Activated gamma-delta T cell (primary cell): ENCODE results near the gene AP4M1.
"Not testable (repeated sequence)": the region's sequence is repeated elsewhere in the genome, so short reads cannot be mapped to it uniquely, and the experiment has no call there.

Experiments
- DNase-seq: peaks from one replicate; lab custom pipeline; 2025; lab: John Stamatoyannopoulos, UW

Gene AP4M1

DNA sequence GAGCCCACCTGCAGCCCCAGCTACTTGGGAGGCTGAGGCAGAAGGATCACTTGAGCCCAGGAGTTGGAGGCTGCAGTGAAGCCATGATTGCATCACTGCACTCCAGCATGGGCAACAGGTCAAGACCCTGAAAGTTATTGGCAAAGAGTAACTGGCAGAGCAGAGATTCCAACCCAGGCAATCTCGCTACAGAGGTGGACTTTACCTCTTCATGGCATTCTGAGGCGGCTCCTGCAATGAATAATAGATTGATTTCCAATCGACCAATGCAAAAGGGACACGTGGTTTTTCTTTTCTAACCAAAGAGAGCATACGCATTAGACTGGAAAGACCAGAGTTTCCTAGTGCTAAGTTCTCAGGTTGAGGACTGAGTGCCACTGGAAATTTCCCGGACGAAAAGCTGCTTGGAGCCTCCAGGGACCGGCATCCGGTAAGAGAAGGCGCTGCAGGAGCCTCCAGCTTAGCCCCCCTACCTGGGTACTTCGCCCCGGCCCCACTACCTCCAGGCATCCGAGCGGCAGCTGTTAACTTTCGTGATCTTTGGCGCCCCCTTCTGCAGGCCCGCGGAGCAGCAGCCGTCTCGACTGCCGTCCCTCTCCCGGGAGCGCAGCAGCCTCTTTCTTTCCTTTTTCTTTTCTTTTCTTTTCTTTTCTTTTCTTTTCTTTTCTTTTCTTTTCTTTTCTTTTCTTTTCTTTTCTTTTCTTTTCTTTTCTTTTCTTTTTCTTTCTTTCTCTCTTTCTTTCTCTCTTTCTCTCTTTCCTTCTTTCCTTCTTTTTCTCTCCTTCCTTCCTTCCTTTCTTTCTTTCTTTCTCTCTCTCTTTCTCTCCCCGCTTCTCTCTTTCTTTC, 29.4 kb downstream of the AP4M1 start:
- DNase-seq, result peak; percentile 44

DNA sequence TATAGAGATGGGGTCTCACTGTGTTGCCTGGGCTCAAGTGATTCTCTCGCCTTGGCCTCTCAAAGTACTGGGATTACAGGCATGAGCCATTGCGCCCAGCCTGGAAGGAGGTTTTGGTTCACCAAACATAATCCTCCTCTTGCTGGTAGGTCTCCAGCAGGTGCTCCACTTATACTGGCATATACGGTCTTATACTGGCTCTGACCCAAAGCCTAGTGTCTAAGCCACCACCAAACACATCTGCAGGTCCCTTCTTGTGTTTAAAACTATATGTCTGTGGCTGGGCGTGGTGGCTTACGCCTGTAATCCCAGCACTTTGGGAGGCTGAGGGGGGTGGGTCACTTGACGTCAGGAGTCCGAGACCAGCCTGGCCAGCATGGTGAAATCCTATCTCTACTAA, 30.7 kb downstream of the AP4M1 start:
- no peak for DNase-seq

DNA sequence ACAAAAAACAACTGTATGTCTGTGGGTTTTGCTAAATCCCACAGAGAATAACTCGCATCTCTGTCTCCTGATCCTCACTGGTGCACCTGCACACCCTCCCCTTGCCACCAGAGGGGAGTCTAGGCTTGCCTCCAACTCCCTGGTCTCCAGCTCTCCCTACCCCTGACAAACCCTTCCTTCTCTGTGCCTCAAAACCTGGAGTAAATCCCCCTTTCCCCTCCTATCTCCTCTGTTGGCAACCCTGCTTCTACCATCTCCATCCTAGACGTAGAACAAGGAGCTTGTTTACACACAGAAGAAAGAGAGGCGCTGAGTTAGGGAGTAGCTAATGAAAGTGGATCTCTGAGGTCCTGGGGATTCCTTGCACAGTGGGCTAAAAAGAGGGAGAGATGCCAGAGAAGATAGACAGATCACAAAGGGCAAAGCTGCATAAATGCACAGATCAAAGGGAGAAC, 31.3 kb downstream of the AP4M1 start:
- no peak for DNase-seq

DNA sequence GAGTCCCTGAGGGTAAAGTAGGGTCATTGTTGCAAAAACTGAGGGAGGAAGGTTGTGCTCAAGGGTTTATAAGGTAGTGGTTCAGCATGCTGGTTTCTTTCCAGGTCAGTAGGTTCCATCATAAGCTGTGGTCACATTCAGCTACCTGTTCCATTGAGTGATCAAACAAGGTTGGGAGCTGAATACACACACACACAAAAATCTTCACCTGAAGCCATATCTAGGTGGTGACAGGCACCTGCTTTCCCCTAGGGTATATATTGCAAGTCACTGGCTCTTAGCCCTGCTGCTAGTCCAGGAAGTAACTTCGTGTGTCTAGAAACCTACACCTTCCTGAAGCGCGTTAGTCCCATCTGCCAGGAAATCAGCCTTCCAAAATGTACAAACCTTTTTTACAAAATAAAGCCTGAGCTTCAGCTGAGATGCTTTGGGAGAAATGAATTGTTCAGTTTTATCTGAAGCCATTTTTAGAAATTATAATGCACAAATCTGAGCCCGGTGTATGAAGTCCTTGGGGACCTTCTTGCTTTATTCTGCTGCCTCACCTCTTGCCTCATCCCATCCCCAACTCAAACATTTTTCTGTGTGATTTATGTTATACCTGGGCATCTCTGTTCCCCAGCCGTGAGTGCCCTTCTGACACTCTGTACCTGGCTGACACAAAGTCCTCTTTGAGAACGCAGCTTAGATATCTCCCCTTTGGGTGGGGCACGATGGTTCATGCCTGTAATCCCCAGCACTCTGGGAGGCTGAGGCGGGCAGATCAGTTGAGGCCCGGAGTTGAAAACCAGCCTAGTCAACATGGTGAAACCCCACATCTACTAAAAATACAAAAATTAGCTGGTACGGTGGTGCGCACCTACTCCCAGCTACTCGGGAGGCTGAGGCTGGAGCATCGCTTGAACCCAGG, 36.7 kb downstream of the AP4M1 start:
- DNase-seq, result no peak

DNA sequence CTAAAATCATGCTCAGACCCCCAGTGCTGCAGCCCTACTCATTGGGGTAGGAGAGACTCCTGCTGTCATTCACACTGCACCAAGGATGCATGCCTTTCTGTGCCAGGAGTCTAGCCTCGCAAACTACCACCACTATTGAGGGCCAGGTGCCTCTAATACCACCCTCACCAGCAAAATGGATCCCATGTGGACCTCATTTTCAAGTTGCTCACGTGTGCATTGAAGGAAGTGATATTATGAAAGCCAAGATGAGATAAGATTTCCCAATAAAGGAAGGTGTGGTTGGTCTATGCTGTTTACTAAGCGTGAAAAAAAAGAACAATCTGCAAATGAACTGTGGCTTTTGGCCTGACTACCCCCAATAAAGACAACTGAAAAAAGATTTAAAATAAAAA, 40.1 kb downstream of the AP4M1 start:
- no peak for DNase-seq

DNA sequence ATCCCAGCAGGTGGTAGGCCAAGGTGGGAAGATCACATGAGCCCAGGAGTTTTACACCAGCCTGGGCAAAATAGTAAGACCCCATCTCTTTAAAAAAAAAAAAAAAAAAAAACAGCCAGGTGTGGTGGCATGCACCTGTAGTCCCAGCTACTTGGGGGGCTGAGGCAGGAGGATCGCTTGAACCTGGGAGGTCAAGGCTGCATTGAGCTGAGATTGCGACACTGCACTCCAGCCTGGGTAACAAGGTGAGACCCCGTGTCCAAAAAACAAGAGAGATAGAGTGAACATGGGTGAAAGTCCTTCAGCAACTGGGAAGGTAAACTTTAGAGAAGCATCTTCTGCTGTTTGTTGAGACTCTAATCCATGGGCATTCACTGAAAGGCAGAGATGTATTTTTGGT, 41.0 kb downstream of the AP4M1 start:
- DNase-seq, result no peak

DNA sequence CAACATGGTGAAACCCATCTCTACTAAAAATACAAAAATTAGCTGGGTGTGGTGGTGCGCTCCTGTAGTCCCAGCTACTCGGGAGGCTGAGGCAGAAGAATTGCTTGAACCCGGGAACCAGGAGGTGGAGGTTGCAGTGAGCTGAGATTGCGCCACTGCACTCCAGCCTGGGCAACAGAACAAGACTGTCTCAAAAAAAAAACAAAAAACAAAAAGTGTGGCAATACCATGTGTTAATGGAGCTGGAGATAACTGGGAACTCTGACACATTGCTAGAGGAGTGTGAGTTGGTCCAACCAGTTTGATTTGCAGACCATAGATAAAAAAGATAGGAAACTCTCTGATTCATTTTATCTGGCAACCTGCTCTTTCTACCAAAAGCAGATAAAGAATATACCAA, 44.9 kb downstream of the AP4M1 start:
- not testable (repeated sequence) for DNase-seq

DNA sequence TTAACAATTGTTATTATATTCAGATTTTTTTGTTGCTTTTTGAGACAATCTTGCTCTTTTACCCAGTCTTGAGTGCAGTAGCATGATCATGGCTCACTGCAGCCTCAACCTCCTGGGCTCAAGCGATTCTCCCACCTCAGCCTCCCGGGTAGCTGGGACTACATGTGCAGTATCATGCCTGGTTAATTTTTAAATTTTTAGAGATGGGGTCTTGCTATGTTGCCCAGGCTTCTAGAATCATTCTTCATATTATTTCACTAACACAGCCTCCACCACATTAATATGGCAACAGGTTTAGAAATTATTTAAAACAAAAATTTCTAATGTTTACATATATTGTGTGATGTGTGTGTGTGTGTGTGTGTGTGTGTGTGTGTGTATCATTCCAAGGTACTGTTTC, 45.8 kb downstream of the AP4M1 start:
- no peak for DNase-seq

DNA sequence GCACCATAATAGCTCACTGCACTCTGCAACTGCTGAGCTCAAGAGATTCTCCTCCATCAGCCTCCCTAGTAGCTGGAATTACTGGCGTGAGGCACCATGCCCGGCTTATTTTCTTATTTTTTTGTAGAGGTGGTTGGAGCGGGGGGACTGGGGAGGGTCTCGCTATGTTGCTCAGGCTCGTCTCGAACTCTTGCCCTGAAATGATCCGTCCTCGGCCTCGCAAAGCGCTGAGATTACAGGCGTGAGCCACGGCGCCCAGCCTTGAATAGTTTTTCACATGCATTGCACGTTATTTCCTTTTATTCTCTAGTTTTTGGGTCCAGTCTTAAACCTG, 46.7 kb downstream of the AP4M1 start:
- no peak for DNase-seq

DNA sequence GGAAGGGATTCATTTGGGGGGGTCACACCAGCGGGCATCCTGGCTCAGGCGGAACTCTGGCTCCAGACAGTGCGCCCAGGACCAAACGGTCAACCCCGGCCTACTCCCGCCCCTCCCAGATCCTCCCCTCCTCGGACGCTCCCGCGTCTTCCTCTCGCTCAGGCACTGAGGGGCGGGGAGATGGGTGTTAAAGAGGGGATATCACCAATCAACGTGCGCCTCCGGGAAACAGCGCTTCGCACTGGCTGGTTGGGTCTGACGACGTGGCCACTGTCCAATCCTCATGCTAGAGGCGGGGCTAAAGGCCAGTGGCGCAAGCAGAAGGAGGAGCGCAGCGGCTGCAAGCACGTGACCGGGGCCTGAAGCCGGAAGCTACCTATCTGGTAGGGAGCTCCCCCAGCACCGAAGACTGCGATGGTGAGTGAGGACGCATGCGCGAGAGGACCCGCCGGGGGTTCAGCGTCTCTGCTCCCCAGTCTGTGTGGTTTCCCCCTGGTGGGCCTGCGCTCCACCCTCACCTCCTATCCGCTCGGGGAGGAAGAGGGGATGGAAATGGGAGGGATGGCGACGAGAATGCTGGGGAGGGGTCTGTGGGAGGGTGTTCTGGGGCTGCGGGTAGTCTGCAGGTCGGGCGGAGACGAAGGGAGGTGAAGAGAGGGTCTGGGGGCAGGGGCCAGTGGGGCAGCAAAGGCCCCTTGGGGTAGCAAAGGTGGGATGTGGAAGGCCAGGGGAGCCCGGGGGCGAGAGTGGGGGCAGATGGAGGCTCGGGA, 47.3 kb downstream of the AP4M1 start, which contains the start of gene LAMTOR4:
TSS of gene LAMTOR4 (plus strand) at position 360 of the 770 bp plus-strand sequence. CDS start at position 415, 55 bp downstream.
- peak; percentile 87 for DNase-seq

DNA sequence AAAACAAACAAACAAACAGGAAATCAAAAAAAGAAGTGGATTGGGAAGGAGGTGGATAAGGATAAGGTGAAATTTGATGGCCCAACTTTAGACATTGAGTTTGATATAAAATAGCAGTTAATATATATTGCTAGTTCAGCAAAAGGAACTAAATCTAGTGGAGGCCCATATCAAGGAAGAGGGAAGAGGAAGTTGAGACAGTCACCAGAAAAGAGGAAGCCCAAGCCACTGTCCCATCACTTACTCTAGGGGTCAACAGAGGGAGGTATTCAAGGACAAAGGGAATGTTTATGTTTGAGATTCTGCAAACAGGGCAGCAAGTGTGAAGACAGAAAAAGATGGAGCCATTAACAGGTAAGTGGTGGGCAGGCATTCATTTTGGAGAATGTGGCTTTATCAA, 51.0 kb downstream of the AP4M1 start:
- DNase-seq, result no peak

DNA sequence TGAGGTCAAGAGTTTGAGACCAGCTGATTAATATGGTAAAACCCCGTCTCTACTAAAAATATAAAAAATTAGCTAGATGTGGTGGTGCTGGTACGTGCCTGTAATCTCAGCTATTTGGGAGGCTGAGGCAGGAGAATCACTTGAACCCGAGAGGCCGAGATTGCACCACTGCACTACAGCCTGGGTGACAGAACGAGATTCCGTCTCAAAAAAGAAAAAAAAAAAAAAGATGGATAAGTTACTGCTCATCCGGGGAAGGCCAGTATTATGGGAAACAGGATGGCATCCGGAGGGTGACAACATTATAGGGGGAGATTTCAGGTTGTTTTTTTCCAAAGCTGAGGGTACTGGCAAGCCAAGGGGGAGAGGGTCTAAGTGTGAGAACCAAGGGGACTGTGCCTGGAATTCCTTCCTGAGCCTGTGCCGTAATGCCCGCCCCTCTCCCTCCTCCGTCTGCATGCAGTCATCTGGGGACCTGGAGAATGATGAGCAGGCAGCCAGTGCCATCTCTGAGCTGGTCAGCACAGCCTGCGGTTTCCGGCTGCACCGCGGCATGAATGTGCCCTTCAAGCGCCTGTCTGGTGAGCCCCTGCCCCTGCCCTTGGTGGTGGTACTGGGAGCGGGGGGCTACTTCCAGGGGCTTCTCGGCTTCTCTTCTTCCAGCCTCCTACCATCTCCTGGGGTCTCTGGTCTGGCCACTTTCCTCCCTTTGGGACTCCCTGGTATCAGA, 51.7 kb downstream of the AP4M1 start:
- no peak for DNase-seq

DNA sequence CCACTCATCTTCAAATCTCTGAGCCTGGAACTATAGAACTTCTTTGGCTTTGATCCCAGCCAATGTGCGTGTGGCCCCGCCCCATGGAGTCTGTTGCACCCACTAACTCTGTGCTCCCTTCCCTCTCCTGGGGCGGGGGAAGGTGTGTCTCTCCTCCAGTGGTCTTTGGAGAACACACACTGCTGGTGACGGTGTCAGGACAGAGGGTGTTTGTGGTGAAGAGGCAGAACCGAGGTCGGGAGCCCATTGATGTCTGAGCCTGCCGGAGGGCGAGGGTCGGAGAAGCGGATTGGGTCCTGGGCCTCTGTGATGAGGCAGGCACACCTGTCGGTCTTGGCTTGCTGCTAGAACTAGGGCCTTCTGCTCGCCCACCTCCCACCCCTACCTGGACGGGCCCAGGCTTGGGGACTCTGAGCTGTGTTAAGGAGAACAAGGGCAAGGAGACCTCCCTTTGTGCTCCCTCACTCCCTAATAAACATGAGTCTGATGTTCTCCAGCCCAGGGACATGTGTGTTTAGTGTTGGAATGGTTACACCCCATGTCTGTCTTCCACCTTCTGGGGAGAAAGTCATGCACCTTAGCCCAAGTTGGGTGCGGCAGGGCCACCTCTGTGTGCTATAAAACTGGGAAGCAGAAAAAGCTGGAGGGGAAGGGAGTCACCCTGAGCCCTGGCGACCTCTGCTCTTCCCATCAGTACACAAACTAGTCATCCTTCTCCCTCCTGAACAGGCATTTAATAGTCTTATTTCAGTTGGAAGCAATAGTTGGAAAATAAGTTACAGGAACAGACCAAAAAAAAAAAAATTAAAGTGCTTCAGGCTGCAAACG, 52.5 kb downstream of the AP4M1 start:
- no peak for DNase-seq

DNA sequence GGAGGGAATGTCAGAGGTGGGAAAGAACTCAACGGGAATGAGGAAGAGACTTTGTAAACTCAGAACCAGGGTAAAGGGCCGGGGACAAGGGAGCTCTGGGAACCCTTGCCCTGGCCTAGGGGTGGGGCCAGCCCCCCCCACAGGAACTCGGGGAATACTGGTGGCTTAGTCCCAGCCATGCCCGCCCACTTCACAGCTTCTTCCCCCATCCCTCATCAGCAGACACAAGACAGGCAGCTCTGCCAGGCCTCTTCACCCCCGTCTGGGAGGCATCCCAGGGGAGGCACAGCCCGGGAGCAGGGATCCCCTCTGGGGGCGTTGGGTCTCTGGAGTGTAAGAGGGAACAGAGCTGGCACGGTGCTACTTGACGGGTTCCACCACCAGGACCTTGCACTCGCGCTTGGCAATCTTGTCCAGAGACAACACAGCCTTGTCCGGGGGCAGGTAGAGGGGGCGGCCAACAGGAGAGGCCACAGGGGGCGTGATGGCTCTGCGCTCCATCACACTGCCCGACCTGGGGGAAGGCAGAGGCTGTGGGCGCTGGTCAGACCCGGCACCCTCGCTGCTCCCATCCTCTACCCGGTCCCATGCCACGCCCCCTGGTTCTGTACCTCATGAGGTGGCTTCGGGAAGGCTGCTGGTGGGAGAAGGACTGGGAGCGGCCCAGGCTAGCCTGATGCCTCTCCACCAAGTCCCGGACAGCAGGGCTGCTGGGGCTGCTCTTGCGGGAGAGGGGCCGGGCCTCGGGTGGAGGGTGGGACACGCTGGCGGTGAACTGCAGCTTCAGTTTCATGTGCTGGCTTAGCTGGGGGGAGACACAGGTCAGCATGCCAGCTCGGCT, 53.4 kb downstream of the AP4M1 start:
- DNase-seq, result no peak

DNA sequence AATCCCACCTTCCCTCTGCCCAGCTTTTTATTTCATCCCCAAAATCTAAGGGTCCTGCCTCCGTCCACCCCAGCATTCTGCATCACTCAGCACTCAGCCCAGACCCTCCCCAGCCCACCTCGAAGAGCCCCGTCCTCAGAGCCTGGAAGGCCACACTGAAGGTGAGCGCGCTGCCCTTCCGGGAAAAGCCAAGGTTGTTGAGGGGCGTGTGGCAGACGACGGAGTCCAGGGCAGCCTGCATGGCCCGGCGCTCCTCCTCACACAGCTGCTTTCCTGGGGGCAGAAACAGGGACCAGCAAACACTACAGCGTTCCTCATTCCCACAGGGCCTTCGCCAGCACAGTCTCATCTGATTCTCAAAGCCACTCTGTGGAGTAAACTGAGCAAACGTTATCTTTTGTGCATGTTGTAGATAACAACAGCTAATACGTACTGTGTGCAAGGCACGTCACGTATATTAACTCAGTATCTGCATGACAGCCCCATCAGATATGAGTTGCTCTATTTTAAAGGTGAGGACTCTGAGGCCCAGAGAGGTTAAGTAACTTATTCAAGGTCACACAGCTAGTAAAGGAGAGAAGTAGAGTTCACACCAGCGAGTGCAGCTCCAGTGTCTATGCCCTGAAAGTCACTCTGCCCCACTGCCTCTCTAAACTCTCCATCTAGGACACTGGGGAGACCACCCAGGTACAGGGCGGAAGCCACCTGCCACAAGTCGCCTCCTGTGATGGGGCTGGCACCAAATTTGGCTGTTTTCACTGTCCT, 54.3 kb downstream of the AP4M1 start:
- DNase-seq, result no peak

DNA sequence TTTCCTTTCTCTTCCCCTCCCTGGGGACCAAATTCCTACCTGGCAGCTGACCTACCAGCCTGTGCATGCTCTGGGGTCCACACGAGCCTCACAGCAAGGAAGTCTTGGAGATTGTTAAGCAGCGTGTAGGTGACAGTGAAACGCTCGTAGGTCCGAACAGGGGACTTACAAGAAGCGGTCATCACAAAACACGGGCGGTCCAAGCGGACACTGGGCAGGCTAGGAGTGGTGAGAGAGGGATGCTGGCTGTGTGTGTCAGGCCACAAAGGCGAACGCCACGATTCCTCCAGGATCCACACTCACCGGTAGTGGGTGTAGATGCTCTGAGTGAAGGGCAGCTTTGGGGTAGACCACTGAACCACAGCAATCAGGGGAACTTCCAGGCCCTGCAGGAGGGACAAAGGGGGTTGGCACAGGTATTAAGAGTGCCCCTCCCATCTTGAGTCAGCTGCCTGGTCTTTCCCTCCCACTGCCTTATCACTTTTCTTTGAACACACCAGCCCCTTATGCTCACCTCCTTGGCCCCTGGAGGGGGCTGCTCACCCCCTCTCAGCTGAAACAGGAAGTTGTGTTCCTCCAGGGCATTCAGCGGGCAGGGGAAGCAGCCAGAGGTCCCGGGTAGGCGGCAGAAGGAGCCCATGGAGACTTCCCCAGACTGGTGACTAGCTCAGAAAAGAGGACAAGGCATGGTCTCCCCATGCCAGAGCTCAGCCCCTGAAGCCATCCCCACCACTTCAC, 55.1 kb downstream of the AP4M1 start:
- no peak for DNase-seq

DNA sequence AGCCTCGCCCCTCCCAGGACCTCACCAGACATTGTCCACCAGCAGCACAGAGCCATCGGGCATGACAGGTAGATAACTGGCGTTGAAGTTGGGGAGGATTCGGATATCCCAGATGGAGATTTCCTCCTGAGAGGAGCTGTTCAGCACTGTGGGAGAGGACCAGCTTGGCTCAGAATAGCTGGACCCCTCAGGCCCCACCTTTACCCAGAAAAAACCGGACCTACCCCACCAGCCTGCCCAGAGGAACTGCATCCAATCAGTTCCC, 55.6 kb downstream of the AP4M1 start:
- DNase-seq, result no peak
